ENCODE measurements around the gene NFATC2. TPM values are rescaled to one million over a fixed set of nuclear protein-coding genes. Genes with fewer than 3 reads are reported as not detected.

Gene NFATC2
- total RNA-seq, 1 donor from 2014 or later, result 2.0 TPM

- no peak overlapping the region for H3K4me3 Mint-ChIP-seq (ENCODE audit: unreplicated experiment)
These were observed 113.4 kb downstream of the NFATC2 start for GRCh38 chr20:51429144-51429482.

GRCh38 chr20:51428401-51429143 is 113.9 kb downstream of the NFATC2 start:
- no peaks in the 10 kb centered on the region for H3K27me3 Mint-ChIP-seq (ENCODE audit: low read depth)
- TF ChIP-seq CTCF (IDR thresholded peaks at IDR 0.05), result no peak
- H3K4me1 Mint-ChIP-seq (ENCODE audit: low read depth), result peaks cover 26% of the 10 kb centered on the region
- DNase-seq (ENCODE audit: low spot score), result no peak
- peaks cover 1% of the 10 kb centered on the region for H3K36me3 Mint-ChIP-seq (ENCODE audit: low read depth)
- H3K9me3 Mint-ChIP-seq (ENCODE audit: low read depth), result no peaks in the 10 kb centered on the region
- H3K4me3 Mint-ChIP-seq (ENCODE audit: unreplicated experiment), result peak overlapping the region; percentile 40
- peak overlapping the region; percentile 52 for H3K27ac Mint-ChIP-seq (ENCODE audit: unreplicated experiment)

More at GRCh38 chr20:51429144-51429482, 113.4 kb downstream of the NFATC2 start:
- no peak for TF ChIP-seq CTCF (IDR thresholded peaks at IDR 0.05)
- no peaks in the 10 kb centered on the region for H3K9me3 Mint-ChIP-seq (ENCODE audit: low read depth)
- H3K4me1 Mint-ChIP-seq (ENCODE audit: low read depth), result peaks cover 21% of the 10 kb centered on the region
- H3K27ac Mint-ChIP-seq (ENCODE audit: unreplicated experiment), result peak overlapping the region; percentile 52
- peaks cover 1% of the 10 kb centered on the region for H3K36me3 Mint-ChIP-seq (ENCODE audit: low read depth)
- H3K27me3 Mint-ChIP-seq (ENCODE audit: low read depth), result no peaks in the 10 kb centered on the region
- DNase-seq (ENCODE audit: low spot score), result no peak

- peaks cover 1% of the 10 kb centered on the region for H3K36me3 Mint-ChIP-seq (ENCODE audit: low read depth)
- H3K4me3 Mint-ChIP-seq (ENCODE audit: unreplicated experiment), result no peak overlapping the region
- no peaks in the 10 kb centered on the region for H3K9me3 Mint-ChIP-seq (ENCODE audit: low read depth)
- H3K27ac Mint-ChIP-seq (ENCODE audit: unreplicated experiment), result peak overlapping the region; percentile 52
- no peaks in the 10 kb centered on the region for H3K27me3 Mint-ChIP-seq (ENCODE audit: low read depth)
- peaks cover 28% of the 10 kb centered on the region for H3K4me1 Mint-ChIP-seq (ENCODE audit: low read depth)
- TF ChIP-seq CTCF (IDR thresholded peaks at IDR 0.05), result no peak
- no peak for DNase-seq (ENCODE audit: low spot score)
These were observed 114.7 kb downstream of the NFATC2 start for GRCh38 chr20:51427651-51428291.

- Mint-ChIP-seq H3K27me3 (ENCODE audit: low read depth) (no peaks in the 10 kb centered on the region), H3K4me1 (ENCODE audit: low read depth) (peaks cover 29% of the 10 kb centered on the region), H3K27ac (ENCODE audit: unreplicated experiment) (no peak overlapping the region), H3K9me3 (ENCODE audit: low read depth) (no peaks in the 10 kb centered on the region), H3K36me3 (ENCODE audit: low read depth) (no peaks in the 10 kb centered on the region), H3K4me3 (ENCODE audit: unreplicated experiment) (no peak overlapping the region)
- no peak for DNase-seq (ENCODE audit: low spot score)
- no peak for TF ChIP-seq CTCF (IDR thresholded peaks at IDR 0.05)
These were observed 115.5 kb downstream of the NFATC2 start for GRCh38 chr20:51426718-51427650.

Measured in chondrocyte (in vitro differentiated cells).